Mesenteric fat pad (tissue), 1 donor: ENCODE data around the gene FARP1. TPM values are rescaled to one million over a fixed set of nuclear protein-coding genes. Genes with fewer than 3 reads are reported as not detected.
A peak's percentile ranks its signal among the peaks of the same experiment; 100 is the strongest.

Experiments
- DNase-seq: peaks from one replicate; pipeline ENCODE4 v3.0.0-alpha.2; 2020; ENCODE audit warnings: low spot score
- long read RNA-seq: library from polyadenylated mRNA; unstranded; transcript quantifications from one replicate; pipeline ENCODE4 v2.0.0, GENCODE V29; 2020
- total RNA-seq: library from RNA; stranded (reverse); fragmentation: NEBNext Ultra II Directional; extraction: Animal tissue kit (Norgen Biotek cat#: 25700); gene quantifications from one replicate; pipeline ENCODE4 v1.2.1, GENCODE V29; 2021
- donor health status: DM: yes; HTN: yes; CAD: no.

Gene FARP1, protein sequence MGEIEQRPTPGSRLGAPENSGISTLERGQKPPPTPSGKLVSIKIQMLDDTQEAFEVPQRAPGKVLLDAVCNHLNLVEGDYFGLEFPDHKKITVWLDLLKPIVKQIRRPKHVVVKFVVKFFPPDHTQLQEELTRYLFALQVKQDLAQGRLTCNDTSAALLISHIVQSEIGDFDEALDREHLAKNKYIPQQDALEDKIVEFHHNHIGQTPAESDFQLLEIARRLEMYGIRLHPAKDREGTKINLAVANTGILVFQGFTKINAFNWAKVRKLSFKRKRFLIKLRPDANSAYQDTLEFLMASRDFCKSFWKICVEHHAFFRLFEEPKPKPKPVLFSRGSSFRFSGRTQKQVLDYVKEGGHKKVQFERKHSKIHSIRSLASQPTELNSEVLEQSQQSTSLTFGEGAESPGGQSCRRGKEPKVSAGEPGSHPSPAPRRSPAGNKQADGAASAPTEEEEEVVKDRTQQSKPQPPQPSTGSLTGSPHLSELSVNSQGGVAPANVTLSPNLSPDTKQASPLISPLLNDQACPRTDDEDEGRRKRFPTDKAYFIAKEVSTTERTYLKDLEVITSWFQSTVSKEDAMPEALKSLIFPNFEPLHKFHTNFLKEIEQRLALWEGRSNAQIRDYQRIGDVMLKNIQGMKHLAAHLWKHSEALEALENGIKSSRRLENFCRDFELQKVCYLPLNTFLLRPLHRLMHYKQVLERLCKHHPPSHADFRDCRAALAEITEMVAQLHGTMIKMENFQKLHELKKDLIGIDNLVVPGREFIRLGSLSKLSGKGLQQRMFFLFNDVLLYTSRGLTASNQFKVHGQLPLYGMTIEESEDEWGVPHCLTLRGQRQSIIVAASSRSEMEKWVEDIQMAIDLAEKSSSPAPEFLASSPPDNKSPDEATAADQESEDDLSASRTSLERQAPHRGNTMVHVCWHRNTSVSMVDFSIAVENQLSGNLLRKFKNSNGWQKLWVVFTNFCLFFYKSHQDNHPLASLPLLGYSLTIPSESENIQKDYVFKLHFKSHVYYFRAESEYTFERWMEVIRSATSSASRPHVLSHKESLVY
- 42.5 TPM for total RNA-seq
- long read RNA-seq, partial matches to known transcripts, result 23 of 34 reads
- long read RNA-seq, other reads (novel, unspliced or antisense), result 9 of 34 reads

DNA sequence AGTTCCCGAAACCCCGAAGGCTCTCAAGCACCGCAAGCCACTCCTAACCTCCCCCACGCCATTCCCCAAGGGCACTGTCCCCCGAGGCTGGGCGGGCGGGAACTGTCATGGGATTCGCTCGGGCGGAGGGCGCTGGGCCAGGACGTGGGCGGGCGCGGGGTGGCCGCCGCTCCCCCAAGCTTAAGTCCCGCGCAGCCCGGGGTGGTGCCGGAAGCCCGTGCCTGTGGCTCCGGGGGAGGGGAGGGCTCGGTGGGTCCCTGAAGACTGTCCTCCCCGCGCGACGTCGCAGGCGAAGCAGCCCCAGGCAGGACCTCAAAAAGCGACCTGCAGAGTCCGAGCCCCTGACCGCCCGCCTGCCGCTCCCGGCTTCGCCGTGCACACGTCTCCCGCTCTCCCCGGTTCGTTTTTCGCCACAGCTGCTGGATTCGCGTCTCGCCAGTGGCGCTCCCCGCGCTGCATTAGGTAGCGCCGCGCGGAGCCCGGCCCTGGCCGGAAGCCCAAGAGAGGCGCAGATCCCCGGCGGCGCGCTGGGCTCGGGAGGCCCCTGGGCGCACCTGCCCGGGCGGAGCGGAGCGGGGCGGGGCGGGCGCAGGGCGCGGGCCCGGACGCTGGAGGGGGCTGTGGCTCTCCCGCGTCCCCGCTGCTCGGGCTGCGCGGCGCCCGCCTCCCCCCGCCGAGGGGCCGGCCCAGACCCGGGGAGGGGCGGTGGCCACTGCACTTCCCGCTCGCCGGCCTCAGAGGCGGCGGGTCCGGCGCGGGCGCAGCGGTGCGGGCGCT lies at the start of gene FARP1:
TSS of gene FARP1 (plus strand) at position 715 of the 777 bp plus-strand sequence. CDS start 70,149 bp downstream, outside the sequence.
- DNase-seq, result peak; percentile 91

DNA sequence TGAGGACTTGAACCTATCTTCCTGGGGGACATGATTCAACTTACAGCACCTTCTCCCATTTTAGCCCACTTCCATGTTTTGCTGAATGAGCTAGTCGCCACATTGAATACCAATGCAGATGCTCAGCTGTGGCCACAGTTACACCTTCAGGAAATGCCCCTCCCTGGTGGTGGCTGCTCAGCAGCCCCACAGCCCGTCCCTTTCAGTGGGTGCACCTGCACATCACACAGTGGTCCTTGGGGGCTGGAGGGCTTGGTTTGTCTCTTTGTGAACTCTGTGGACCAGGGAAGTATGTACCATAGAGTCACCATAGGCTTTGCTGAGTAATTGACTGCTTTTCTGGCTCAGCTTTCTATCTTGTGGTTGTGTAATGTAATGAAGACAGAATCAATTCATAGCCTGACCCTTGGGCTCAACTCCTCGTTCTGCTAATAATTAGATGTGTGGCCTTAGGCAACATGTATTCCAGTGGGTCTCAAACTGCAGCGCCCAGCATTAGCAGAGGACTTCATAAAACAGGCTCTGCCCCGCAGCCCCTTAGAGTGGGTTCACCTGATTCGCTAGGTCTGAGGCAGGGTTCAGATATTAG lies 48.1 kb upstream of the FARP1 start:
- DNase-seq, result no peak

DNA sequence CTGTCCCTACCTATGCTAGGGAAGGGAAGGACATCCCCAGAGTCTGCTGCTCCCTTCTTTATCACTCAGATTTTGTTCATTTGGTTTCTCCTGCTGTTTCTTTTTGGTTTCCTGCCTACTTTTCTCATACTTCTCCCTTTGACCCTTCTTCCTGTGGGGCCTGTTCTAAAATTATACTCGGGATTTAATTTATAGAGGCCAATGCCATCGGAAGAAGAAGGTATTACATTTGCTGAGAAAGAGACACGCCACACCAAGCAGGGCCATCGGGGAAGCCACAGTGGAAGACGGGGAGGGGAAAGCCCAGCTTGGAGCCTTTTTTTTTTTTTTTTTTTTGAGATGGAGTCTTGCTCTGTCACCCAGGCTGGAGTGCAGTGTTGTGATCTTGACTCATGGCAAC lies 46.8 kb upstream of the FARP1 start:
- no peak for DNase-seq

DNA sequence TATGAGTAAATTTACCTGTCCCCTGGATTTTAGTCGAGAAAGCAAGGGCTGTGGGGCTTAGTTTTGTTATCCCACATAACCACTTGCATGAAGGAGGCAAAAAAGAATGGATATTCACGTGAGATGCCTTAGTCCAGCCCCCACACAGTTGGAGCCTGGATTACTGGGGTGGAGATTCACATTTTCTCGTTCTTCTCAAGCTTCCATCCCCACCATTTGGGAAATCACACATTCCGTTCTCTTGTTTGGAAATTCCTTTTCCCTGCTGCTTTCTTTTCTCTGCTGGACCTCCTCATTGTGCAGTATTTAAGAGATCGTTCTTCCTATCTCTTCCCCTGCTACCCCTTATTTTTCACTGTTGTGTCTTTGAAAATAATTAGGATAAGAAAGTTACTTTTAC lies 45.1 kb upstream of the FARP1 start:
- DNase-seq, result no peak

DNA sequence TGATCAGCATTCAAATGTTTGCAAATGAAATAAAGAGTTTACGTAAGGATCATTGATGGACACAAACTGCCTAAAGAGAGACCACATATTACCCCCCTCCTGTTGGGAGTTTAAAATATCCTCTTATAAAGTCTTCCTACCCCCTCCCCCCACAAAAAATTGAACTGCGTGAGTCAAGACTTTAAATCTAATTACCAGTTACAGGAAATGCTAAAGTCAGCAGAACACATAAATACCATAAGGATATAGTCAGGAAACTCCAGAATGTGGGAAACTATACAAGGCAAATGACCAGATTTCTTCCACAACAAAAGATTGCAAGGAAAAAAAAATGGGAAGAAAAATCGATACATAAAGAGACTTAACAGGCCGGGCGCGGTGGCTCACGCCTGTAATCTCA lies 44.4 kb upstream of the FARP1 start:
- no peak for DNase-seq

DNA sequence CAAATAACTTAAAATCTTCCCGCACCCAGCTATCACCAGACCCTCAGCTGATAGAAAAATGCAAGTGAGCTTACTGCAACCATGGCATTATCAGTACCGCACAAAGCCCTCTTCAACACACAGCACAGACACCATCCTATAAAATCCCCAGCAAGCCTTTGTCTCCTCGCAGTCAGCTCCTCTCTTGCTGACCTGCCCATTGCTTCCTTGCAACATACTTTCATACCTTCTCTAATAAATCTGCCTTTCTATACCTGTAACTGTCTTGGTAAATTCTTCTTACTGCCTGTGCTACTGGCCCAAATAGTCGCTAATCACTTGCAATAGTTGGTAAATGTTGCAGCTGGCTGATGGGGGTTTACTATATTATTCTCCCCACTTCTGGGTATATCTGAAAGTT lies 43.3 kb upstream of the FARP1 start:
- no peak for DNase-seq

DNA sequence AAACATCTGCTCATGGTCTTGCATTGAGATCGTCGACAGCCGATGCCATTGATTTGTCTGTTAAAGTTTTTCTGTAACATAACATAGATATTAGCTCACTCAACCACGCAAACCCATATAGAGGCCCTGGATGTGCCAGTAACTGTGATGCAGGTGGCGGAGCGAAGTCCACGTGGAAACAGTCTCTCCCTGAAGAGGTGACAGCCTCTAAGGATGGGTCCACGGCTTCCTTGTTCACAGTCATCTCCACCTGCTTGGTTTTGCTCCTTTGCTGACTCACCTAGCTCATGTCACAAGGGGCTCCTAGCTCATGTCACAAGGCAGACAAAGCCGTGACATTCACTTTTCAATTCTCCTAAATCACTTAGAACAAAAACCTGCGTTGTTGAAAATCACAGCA lies 42.4 kb upstream of the FARP1 start:
- no peak for DNase-seq

DNA sequence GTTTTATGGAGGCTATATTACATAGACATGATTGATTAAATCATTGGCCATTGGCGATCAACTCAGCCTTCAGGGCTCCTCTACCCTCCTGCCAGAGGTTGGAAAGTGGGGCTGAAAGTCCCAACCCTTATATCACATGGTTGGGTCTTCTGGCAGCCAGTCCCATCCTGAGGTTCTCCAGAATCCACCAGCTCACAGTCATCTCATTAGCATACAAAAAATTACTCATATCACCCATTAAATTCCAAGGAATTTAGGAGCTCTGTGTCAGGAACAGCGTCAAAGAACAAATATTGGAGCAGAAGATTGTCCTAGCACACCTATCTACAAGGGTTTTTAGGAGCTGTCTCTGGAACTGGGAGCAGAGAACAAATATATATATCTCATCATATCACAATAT lies 39.4 kb upstream of the FARP1 start:
- DNase-seq, result no peak

DNA sequence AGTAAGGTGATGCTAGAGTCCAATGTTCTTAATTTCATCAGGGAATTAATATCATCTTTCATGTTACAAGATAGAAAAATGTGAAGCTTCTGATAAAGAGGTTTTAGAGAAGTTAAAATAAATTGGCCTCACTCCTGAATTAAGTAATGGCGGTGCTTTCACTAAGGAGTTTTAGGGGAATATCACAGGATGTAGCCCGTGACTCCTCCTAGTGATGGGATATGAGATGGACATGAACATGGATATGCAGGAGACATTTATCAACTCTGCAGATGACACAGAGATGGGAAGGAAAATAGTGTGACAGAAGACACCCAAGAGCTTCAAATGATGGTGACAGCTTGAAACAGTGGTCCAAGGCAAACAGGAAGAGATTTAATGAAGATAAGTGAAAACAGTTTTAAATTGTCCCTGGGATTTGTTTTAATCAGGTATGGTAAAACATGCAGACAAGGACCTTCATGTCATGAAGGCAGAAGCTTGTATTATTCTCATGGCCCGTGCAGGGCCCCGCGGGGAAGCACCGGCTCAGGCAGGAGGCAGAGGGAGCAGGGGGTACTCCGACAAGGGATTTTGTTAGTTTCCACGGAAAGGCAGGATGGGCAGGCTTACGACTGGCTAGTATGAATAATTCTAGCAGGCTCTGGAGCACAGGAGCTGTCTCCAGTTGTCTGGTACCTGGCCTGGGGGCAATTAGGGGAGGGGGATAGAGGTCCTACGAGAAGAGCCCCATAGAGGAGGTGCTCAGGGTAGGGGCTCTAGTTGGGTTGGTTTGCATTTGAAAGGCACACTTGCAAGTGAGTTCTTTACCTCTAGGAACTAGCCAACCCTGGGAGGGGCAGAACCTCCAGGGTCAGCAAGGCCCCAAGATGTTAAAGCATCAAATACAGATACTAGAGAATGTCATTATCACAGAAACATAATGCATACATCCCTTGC lies 38.7 kb upstream of the FARP1 start:
- DNase-seq, result no peak

DNA sequence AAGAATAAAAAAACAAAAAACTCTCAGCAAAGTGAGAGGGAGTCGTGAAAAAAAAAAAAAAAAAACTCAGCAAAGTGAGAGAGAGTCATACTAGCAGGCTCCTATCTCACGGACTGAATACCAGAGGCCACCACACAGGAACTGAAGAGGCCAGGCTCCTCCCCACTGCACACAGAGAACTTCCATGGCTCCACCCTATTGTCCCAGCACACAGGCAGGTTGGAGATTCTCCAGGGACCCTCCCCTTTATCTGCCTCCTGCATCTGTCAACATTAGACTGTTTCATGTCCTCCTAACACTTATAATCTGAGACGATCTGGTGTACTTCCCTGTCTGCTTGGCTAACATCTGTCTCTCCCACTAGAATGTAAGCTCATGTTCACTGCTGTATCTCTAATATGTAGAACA lies 37.0 kb upstream of the FARP1 start:
- DNase-seq, result no peak

DNA sequence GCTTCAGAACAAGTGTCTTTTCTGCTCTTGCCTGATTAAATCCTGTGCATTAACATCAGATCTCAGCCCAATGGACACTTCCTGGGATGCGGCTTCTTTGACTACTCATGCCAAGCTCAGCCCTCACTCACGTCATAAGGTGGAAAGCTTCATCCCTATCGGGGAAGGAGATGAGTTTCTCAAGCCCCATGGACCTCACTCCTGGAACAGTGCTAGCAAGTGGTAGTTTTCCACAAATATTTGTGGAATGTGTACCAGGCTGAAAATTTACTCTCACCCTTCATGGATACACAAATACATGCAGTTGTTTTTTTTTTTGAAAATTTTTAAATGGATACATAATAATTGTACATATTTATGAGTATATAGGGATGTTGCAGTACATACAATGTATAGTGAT lies 34.6 kb upstream of the FARP1 start:
- no peak for DNase-seq

DNA sequence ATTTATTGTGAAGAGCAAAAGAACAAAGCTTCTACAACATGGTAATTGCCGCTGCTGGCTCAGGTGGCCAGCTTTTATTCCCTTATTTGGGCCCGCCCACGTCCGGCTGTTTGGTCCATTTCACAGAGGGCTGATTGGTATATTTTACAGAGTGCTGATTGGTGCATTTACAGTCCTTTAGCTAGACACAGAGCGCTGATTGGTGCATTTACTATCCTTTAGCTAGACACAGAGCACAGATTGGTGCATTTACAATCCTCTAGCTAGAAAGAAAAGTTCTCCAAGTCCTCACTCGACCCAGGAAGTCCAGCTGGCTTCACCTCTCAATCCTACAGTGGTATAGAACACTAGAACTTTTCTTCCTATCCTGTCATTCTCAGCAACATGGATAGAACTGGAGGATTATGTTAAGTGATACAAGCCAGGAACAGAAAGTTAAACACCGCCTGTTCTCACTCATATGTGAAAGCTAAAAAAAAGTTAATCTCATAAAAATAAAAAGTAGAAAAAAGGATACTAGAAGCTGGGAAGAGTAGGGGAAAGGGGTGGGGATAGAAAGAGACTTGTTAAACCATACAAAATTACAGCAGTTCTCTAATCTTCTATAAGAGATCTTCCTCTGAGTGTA lies 33.6 kb upstream of the FARP1 start:
- DNase-seq, result no peak

DNA sequence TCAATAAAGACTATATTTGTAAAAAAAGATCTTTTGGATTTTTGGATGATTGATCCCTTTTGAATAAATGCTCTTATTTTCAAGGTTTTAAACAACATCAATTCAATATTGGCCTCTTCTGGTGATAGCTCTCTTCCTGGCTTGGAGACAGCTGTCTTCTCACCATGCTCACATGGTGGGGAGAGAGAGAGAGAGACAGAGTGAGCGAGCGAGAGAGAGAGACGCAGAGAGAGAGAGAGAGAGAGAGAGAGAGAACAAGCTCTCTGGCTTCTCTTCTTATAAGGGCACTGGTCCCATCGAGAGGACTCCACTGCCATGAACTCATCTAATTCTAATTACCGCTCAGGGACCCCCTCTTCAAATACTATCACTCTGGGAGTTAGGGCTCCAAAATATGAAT lies 32.1 kb upstream of the FARP1 start:
- no peak for DNase-seq

DNA sequence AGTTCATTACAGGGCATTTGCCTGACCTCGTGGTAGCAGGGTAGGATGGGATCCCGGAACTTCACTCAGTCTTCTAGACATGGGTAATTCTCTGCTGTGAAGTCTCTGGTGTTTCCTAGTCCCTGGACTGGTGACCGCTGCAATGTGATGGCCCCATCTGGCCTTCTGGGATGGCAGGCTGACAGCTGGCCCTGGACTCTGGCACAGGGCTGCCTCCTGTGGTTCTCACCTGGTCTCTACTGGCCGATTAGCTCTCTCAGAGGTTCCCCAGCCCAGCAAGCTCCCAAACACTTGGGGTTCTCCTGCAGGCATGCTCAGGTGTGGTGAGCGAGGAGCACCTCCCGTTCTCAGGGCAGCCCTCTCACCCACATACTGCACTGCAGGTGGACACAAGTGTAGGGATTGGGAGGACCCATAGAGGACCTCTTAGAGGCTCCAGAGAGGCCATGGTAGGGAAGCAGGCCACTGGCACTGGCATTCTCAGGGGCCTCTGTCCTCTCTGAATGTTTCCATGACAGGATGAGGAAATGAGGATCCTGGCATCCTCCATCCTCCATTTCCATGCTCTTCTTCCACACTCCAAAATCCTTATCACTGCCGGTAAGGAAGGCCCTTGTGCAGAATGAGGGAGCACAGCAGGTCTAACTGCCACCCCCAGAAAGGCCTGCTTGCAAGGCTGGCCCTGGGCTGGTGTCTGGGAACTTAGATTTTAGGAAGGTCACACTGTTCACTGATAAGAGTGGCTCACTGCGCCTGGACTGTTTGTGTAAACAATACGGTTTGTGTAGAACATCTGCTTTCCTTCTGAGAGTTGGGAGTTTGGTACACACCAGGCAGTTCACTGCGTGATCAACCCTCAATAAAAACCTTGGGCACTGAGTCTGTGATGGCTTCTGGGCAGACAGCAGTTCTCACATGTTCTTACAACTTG lies 31.5 kb upstream of the FARP1 start:
- no peak for DNase-seq

DNA sequence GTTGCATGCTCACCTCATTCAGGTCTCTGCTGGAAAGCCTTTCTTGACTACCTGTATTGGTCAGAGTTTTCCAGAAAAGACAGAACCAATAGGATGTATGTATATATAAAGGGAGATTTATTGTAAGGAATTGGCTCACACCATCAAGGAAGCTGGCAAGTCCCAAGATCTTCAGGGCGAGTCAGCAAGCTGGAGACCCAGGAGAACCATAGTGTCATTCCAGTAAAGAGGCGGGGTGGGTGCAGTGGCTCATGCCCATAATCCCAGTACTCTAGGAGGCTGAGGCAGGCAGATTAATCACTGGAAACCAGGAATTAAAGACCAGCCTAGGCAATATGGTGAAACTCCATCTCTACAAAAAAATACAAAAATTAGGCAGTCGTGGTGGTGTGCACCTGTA lies 30.4 kb upstream of the FARP1 start:
- no peak for DNase-seq

DNA sequence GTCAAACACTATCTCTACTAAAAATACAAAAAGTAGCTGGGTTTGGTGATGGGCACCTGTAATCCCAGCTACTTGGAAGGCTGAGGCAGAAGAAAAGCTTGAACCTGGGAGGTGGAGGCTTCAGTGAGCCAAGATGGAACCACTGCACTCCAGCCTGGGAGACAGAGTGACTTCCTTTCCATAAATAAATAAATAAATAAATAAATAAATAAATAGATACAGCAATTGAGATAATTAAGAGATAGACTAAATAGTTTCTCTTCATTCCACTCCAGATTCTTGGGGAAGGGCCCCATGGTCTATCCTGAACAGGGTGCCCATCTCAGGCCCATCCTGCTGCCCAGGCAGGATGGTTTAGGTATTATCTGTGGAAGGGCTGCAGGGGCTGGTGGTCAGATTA lies 24.0 kb upstream of the FARP1 start:
- DNase-seq, result no peak

DNA sequence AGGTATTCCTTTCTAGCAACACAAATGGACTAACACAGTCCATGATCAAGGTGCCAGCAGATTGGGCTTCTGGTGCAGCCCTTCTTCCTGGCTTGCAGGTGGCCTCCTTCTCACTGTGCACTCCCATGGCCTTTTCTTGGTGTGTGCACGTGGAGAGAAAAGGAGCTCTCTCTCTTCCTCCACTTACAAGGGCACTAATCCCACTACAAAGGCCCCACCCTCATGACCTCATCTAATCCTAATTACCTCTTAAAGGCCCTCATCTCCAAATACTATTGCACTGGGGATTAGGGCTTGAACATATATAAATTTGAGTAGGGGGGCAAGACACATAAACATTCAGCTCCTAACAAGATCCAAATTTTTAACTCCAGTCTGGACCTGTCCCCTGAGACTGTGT lies 19.7 kb upstream of the FARP1 start:
- DNase-seq, result no peak
